Sigmoid colon (tissue), 7 donors: ENCODE measurements around the gene KRTAP10-12. TPM values are rescaled to one million over a fixed set of nuclear protein-coding genes. Genes with fewer than 3 reads are reported as not detected.

Experiments
- DNase-seq: peaks from one replicate; pipeline ENCODE4 v3.0.0-alpha.2; 2019
- H3K27ac ChIP-seq, 4 donors: fragments of 200-600 bp; sonication (generic); one replicate each; pipeline ENCODE4 v1.5.1; 2016 to 2019; ENCODE audit warnings: mild to moderate bottlenecking in 1 of 4
- H3K27me3 ChIP-seq, 3 donors: fragments of 200-600 bp; sonication (generic); one replicate each; pipeline ENCODE4 v1.5.1; 2019; ENCODE audit warnings: mild to moderate bottlenecking in 1 of 3
- H3K36me3 ChIP-seq, 4 donors: fragments of 200-600 bp; sonication (generic); one replicate each; pipeline ENCODE4 v1.5.1; 2016 to 2019
- H3K4me1 ChIP-seq, 4 donors: fragments of 200-600 bp; sonication (generic); one replicate each; pipeline ENCODE4 v1.5.1; 2017 to 2019
- H3K4me3 ChIP-seq, 4 donors: fragments of 200-600 bp; sonication (generic); one replicate each; pipeline ENCODE4 v1.5.1; 2017 to 2019; ENCODE audit warnings: mild to moderate bottlenecking in 2 of 4, moderate library complexity in 1 of 4
- H3K9me3 ChIP-seq, 4 donors: fragments of 200-600 bp in 3 of 4; sonication (generic) in 3 of 4; one replicate each; pipeline versions ENCODE4 v1.5.1 to v1.6.1; 2013 to 2019
- CTCF ChIP-seq, 4 experiments: fragments of 450-650 bp in 3 of 4; fragments of 200-600 bp in 1 of 4; IDR thresholded peaks; one replicate each; pipeline ENCODE4 v1.5.1; 2016 to 2019; ENCODE audit warnings: antibody characterized with exemption in 4 of 4, mild to moderate bottlenecking in 3 of 4, moderate library complexity in 2 of 4
- EP300 ChIP-seq, 4 donors: sonication (generic); formaldehyde crosslinking; IDR thresholded peaks; one replicate each; pipeline ENCODE4 v1.6.1; 2017; ENCODE audit warnings: antibody characterized with exemption in 4 of 4
- POLR2A ChIP-seq, 2 donors: fragments of 450-650 bp; IDR thresholded peaks; one replicate each; pipeline ENCODE4 v1.6.1; 2016; ENCODE audit warnings: antibody characterized with exemption in 2 of 2, mild to moderate bottlenecking in 2 of 2, moderate library complexity in 2 of 2
- POLR2AphosphoS5 ChIP-seq, 4 donors: sonication (generic); formaldehyde crosslinking; IDR thresholded peaks; one replicate each; pipeline ENCODE4 v1.6.1; 2017; ENCODE audit warnings: antibody characterized with exemption in 4 of 4
- WGBS, 2 donors: extraction: QIAGEN DNeasy Blood & Tissue Kit; methylation state at CpG; one replicate each; pipeline ENCODE4 v1.1.7; 2013; 5-methylcytosine and 5-hydroxymethylcytosine counted together
- intact Hi-C: fragments of 100-400 bp; cut with DNase I; formaldehyde crosslinking; loops from one replicate; pipeline ENCODE4 v1.15.1; 2023
- polyA plus RNA-seq, 3 donors: library from polyadenylated mRNA; stranded (reverse); fragments of 200-250 nt; gene quantifications; one replicate each; pipeline ENCODE4 v1.2.3, GENCODE V29; 2013
- total RNA-seq, 4 donors: library from RNA; depleted of rRNA; stranded (reverse); fragments of >200 nt; gene quantifications; one replicate each; pipeline ENCODE4 v1.1.0, GENCODE V29; 2016
- donor health status: healthy with polysubstance abuse.
- donor health status: Bipolar disorder and iron deficiency.
- donor health status: healthy.

Gene KRTAP10-12
- total and polyA plus RNA-seq, 7 donors: not detected

DNA sequence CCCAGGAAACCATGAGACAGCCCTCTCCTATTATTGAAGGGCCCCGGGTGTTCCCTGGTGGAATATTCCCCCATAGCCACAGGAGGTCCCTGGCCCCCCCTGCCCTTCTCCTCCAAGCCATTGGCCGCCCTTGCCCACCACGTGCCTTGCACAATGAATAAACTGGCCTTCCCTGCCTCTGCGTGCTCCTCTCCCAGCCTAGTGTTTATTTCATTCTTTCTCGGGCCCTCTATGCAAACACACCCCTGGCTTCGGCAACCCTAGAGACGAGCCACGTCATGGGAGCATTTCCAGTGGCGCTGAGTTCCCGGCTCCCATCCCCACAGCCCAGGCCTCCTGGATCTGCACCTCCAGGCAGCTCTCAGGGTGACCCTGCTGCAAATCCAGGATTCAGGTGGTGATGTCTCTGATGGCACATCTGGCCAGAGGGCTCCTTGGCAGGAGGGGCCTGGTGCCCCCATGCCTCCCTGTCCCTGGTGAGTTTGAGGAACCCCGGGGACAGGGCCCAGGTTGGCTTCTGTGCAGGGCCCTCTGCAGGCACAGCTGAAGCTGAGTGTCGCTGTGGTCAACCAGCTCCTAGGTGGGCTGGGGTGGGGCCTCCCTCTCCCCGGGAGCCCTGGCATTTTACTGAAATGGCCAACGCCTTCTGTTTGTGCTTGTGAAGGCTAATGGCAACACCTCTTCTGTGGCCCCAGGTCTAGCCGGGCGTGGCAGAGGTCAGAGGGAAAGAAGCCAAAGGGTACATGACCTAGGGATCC is 6.2 kb downstream of the KRTAP10-12 start:
- 39 to 51% methylated on average over 16 of the region's 16 CpGs for WGBS, 2 donors

GRCh38 chr21:44703731-44704635 is 7.0 kb downstream of the KRTAP10-12 start:
- no peak overlapping the region for H3K4me3 ChIP-seq
- intact Hi-C loops: no loop called here
- peaks cover 21 to 90% (median 71%) of the 10 kb centered on the region in 3 donors for H3K27me3 ChIP-seq
- TF ChIP-seq POLR2AphosphoS5 (IDR thresholded peaks at IDR 0.05): no peak
- TF ChIP-seq POLR2A (IDR thresholded peaks at IDR 0.05): no peak
- TF ChIP-seq CTCF (IDR thresholded peaks at IDR 0.05): no peak
- TF ChIP-seq EP300 (IDR thresholded peaks at IDR 0.05): no peak
- 40 to 54% methylated on average over 13 of the region's 13 CpGs for WGBS, 2 donors
- H3K9me3 ChIP-seq: no peaks in the 10 kb centered on the region
- no peak overlapping the region for H3K27ac ChIP-seq
- no peaks in the 10 kb centered on the region for H3K36me3 ChIP-seq
- no peak for DNase-seq
- no peaks in the 10 kb centered on the region for H3K4me1 ChIP-seq

More for the DNA sequence above, 6.2 kb downstream of the KRTAP10-12 start:
- no peaks in the 10 kb centered on the region for H3K36me3 ChIP-seq
- no peaks in the 10 kb centered on the region for H3K9me3 ChIP-seq
- no peak for DNase-seq
- peaks cover 20 to 90% (median 71%) of the 10 kb centered on the region in 3 donors for H3K27me3 ChIP-seq
- no peaks in the 10 kb centered on the region for H3K4me1 ChIP-seq
- no peak overlapping the region for H3K27ac ChIP-seq
- intact Hi-C loops: no loop called here
- H3K4me3 ChIP-seq: no peak overlapping the region
- no peak for TF ChIP-seq POLR2AphosphoS5 (IDR thresholded peaks at IDR 0.05)
- TF ChIP-seq EP300 (IDR thresholded peaks at IDR 0.05): no peak
- no peak for TF ChIP-seq CTCF (IDR thresholded peaks at IDR 0.05)
- TF ChIP-seq POLR2A (IDR thresholded peaks at IDR 0.05): no peak

DNA sequence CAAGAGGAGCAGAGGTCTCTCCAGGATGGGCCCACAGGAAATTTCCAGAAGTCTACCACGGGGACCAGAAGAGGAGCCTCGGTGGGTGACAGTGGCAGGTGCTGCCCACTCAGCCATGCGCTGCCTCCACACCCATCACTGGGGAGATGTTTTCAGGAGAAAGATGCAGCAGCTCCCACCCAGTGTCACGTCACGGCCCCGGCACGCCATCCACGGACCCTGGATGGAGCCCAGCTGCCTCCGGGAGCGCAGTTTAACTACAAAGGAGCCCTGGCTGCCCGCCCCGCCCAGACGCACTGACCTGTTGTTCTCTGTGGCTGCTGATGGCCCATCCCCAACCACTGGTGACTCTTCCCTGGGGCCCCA is 7.6 kb downstream of the KRTAP10-12 start:
- TF ChIP-seq POLR2A (IDR thresholded peaks at IDR 0.05) (no peak), CTCF (IDR thresholded peaks at IDR 0.05) (no peak), POLR2AphosphoS5 (IDR thresholded peaks at IDR 0.05) (no peak), EP300 (IDR thresholded peaks at IDR 0.05) (no peak)
- no peaks in the 10 kb centered on the region for H3K36me3 ChIP-seq
- H3K4me3 ChIP-seq: no peak overlapping the region
- peaks cover 27 to 90% (median 74%) of the 10 kb centered on the region in 3 donors for H3K27me3 ChIP-seq
- WGBS, 2 donors: 27 to 43% methylated on average over 13 of the region's 13 CpGs
- peak; percentile 34 for DNase-seq
- peaks cover 0 to 5% (median 4%) of the 10 kb centered on the region in 4 donors for H3K4me1 ChIP-seq
- H3K9me3 ChIP-seq: no peaks in the 10 kb centered on the region
- intact Hi-C loops: no loop called here
- H3K27ac ChIP-seq: no peak overlapping the region

DNA sequence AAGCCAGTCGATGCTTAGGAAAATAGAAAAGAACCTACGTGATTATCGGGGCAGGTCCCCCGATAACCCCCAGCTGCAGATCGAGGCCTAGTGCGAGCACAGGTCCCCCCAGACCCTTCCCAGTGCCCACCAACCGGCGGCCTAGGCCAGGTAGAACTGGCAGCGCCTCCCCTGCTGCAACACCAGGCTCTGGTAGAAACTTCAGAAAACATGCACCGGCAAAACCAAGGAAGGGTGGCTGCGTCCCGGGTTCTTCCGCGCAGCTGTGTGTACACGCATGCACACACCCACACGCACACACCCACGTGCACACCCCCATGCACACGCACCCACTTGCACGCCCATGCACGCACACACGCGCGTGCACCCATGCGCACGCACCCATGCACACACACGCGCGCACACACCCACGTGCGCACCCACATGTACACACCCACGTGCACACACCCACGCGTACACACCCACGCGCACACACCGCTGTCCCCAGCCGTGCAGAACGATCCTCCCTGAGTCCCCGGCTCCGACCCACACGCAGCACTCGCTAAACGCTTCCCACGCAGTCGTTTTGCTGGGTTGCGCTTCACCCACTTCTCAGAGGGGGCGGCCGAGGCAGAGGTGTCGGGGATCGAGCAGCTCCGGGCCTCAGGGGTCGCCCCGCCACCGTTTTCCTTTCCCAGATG is 9.2 kb downstream of the KRTAP10-12 start:
- Histone ChIP-seq H3K36me3 (no peaks in the 10 kb centered on the region), H3K27ac (no peak overlapping the region), H3K4me3 (no peak overlapping the region), H3K4me1 (peaks cover 0 to 12% (median 8%) of the 10 kb centered on the region in 4 donors), H3K9me3 (no peaks in the 10 kb centered on the region), H3K27me3 (peaks cover 32 to 90% (median 74%) of the 10 kb centered on the region in 3 donors)
- intact Hi-C loops: no loop called here
- DNase-seq: no peak
- WGBS, 2 donors: 13 to 38% methylated on average over 54 of the region's 54 CpGs
- TF ChIP-seq EP300 (IDR thresholded peaks at IDR 0.05): no peak
- no peak for TF ChIP-seq CTCF (IDR thresholded peaks at IDR 0.05)
- no peak for TF ChIP-seq POLR2A (IDR thresholded peaks at IDR 0.05)
- TF ChIP-seq POLR2AphosphoS5 (IDR thresholded peaks at IDR 0.05): no peak
